Sigmoid colon (tissue), 3 donors: ENCODE data around the gene PSMA1.

Experiments used
- POLR2A ChIP-seq, 2 donors: fragments of 450-650 bp; IDR thresholded peaks; one replicate each; pipeline ENCODE4 v1.6.1; 2016; ENCODE audit warnings: antibody characterized with exemption in 2 of 2, mild to moderate bottlenecking in 2 of 2, moderate library complexity in 2 of 2
- TF ChIP-seq, protein P1 (sequence below), 4 experiments: fragments of 450-650 bp in 3 of 4; fragments of 200-600 bp in 1 of 4; IDR thresholded peaks; one replicate each; pipeline ENCODE4 v1.5.1; 2016 to 2019; ENCODE audit warnings: antibody characterized with exemption in 4 of 4, mild to moderate bottlenecking in 3 of 4, moderate library complexity in 2 of 4

DNA sequence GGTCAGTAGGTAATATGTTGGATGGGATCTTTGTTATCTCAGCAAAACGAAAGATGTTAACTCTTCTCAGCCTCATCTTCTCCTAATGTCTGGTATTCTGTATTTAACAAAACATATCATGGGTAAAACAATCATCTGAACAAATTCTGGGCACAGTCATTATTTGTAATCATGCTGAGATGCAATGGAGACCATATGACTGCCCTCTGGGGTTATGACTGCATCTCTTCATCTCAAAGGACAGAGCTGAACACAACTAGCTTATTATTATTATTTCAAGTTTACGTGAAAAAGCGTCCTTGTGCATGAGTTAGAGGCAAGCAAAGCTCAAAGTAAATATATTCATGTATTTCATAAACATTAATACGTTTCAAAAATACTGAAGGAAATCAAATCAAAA is 29.7 kb upstream of the PSMA1 start:
- TF ChIP-seq, protein P1, sequence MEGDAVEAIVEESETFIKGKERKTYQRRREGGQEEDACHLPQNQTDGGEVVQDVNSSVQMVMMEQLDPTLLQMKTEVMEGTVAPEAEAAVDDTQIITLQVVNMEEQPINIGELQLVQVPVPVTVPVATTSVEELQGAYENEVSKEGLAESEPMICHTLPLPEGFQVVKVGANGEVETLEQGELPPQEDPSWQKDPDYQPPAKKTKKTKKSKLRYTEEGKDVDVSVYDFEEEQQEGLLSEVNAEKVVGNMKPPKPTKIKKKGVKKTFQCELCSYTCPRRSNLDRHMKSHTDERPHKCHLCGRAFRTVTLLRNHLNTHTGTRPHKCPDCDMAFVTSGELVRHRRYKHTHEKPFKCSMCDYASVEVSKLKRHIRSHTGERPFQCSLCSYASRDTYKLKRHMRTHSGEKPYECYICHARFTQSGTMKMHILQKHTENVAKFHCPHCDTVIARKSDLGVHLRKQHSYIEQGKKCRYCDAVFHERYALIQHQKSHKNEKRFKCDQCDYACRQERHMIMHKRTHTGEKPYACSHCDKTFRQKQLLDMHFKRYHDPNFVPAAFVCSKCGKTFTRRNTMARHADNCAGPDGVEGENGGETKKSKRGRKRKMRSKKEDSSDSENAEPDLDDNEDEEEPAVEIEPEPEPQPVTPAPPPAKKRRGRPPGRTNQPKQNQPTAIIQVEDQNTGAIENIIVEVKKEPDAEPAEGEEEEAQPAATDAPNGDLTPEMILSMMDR (IDR thresholded peaks at IDR 0.05), result no peak
- no peak for TF ChIP-seq POLR2A (IDR thresholded peaks at IDR 0.05)
